ENCODE measurements around the gene BAZ1B.

BAZ1B gene, protein sequence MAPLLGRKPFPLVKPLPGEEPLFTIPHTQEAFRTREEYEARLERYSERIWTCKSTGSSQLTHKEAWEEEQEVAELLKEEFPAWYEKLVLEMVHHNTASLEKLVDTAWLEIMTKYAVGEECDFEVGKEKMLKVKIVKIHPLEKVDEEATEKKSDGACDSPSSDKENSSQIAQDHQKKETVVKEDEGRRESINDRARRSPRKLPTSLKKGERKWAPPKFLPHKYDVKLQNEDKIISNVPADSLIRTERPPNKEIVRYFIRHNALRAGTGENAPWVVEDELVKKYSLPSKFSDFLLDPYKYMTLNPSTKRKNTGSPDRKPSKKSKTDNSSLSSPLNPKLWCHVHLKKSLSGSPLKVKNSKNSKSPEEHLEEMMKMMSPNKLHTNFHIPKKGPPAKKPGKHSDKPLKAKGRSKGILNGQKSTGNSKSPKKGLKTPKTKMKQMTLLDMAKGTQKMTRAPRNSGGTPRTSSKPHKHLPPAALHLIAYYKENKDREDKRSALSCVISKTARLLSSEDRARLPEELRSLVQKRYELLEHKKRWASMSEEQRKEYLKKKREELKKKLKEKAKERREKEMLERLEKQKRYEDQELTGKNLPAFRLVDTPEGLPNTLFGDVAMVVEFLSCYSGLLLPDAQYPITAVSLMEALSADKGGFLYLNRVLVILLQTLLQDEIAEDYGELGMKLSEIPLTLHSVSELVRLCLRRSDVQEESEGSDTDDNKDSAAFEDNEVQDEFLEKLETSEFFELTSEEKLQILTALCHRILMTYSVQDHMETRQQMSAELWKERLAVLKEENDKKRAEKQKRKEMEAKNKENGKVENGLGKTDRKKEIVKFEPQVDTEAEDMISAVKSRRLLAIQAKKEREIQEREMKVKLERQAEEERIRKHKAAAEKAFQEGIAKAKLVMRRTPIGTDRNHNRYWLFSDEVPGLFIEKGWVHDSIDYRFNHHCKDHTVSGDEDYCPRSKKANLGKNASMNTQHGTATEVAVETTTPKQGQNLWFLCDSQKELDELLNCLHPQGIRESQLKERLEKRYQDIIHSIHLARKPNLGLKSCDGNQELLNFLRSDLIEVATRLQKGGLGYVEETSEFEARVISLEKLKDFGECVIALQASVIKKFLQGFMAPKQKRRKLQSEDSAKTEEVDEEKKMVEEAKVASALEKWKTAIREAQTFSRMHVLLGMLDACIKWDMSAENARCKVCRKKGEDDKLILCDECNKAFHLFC (N-terminal part only)

DNA sequence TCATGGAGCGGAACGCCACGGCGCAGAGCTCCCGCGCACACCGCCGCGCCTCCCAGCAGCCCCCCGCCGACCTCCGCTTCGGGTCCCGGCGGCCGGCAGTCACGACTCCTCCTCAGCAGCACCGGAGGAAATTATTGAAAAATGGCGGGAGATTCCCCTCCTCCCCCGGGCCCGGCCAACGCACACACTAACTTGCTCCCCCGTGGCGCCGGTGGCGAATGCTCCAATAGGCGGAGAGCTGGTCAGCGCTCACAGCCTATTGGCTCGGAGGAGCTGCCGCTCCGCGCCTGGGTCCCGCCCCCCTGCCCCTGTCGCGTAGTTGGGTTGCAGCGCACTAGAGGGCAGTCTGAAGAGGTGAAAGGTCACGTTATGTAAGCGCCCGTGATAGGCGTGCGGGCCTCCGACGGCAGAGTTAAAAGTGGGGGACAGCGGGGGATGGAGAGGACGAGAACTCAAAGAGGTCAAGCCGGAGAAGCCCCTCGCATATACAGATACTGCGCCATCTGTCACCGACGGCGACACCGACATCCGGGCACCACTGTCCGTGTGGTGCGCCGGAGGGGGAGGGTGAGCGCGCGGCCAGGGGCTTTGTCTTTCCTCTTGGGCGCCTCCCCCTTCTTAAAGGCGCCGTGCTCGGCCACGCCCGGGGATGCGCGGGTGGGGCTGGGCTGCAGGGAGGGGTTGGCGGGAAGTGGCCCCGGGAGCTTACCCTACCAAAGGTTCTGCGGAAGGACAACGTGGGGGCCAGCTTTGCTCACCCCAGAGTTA, at the start of gene BAZ1B:
Gene BAZ1B, minus strand, starts transcription at position 189 of the 768 bp plus-strand sequence. CDS start 360 bp downstream, outside the sequence.
- peak; percentile 94 for DNase-seq (ENCODE audit: insufficient read length, low spot score)
- TF ChIP-seq, protein P1, sequence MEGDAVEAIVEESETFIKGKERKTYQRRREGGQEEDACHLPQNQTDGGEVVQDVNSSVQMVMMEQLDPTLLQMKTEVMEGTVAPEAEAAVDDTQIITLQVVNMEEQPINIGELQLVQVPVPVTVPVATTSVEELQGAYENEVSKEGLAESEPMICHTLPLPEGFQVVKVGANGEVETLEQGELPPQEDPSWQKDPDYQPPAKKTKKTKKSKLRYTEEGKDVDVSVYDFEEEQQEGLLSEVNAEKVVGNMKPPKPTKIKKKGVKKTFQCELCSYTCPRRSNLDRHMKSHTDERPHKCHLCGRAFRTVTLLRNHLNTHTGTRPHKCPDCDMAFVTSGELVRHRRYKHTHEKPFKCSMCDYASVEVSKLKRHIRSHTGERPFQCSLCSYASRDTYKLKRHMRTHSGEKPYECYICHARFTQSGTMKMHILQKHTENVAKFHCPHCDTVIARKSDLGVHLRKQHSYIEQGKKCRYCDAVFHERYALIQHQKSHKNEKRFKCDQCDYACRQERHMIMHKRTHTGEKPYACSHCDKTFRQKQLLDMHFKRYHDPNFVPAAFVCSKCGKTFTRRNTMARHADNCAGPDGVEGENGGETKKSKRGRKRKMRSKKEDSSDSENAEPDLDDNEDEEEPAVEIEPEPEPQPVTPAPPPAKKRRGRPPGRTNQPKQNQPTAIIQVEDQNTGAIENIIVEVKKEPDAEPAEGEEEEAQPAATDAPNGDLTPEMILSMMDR (IDR thresholded peaks at IDR 0.05; ENCODE audit: insufficient read depth, missing control alignments) = no peak
- no peak for FAIRE-seq

DNA sequence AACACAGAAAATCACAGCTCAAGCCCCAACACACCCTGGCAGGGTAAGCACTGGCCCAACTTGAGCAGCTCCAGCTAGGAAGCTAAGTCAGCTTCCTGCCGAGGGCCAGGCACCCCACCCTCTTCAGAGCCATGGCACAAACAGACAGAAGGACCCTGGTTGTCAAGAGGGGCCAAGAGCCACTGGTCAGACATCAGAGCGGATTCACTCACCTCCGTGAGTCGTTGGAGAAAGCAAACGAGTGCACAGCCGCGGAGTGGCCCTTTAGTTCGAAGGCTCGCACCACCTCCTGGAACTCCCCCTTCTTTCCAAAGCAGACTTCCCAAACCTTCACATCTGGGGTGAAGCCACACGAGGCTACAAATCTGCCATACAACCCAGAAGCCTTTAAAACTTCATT, 48.9 kb upstream of the BAZ1B start:
- DNase-seq (ENCODE audit: insufficient read length, low spot score) (no peak), FAIRE-seq (no peak)
- TF ChIP-seq, protein P1 (IDR thresholded peaks at IDR 0.05; ENCODE audit: insufficient read depth, missing control alignments) = no peak

DNA sequence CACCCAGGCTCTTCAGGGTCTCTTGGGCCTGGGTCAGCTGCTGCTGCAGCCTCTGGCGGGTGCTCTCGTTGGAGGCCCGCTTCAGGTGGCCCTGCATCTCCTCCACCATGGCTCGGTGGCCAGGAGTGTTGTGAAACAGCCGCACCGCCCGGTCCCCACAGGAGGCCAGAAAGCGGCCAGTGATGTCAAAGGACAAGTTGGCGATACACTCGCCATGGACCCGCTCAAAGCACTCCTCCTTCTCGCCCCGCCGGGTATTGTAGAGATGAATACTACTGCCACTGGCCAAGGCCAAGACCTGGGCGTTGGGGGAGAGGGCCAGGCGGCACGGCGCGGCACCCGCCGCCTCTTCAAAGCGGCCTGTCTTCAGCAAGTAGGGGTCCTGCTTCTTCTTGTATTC, 48.4 kb upstream of the BAZ1B start:
- no peak for FAIRE-seq
- TF ChIP-seq, protein P1 (IDR thresholded peaks at IDR 0.05; ENCODE audit: insufficient read depth, missing control alignments) = no peak
- DNase-seq (ENCODE audit: insufficient read length, low spot score) = no peak

DNA sequence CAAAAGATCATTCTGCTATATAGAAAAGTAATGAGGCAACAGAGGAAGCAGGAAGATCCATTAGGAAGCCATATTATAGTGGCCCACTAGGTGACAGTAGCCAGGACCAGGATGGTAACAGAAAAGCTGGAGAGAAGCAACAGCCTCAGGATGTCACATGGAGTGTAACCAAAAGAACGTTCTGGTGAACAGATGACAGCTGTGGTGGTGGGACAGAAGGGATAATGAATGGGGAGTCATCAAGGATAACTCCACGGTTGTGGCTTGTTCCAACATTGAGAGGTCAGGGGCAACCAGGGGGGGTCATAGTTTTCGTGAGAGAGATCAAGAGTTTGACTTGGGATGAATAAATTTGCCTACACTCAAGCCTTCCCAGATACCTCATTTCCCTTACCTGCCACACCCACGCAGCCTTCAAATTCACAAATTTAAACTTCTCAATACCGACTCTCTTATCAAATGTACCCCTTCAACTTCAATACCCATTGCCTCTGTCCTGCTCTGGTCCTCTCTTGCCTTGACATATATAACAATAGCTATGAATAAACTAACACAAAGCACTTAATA, 47.0 kb upstream of the BAZ1B start:
- DNase-seq (ENCODE audit: insufficient read length, low spot score) (no peak), FAIRE-seq (no peak)
- TF ChIP-seq, protein P1 (IDR thresholded peaks at IDR 0.05; ENCODE audit: insufficient read depth, missing control alignments) = no peak

DNA sequence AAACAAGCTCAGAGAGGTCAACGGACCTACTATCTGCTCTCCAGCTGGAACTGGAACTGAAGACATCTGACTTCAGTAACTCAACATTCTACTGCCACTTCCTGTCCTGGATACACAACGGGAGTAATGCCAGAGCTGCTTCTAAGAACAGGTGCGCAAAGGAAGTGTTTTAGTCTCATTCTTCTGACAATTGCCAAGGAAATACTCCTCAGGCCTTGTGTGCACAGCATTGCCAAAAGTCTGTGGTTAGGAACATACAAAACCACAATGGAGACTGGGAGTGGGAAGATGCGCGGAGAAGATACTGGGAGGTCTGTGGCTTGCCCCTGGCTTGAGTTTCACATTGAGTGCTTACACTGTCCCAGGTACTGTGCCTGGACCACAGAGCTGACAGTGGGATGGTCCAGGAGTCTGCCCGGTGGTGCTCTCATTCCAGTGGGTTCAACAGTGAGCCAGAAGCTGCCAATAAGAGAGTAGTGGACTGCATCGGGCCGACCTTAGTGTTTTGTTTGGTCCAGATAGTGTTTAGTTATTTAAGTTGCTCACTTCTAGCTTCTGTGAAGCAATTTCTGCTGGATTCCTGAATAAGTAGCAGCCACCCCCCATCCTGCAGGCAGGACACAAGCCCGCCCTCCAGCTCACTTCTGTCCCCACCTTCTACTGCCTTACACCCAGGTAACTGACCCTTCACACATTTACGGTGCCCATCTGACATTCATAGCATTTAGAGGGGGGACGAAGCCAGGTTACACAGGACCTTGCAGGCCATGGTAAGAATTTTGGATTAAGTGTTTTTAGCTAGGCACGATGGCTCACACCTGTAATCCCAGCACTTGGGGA, 46.0 kb upstream of the BAZ1B start:
- DNase-seq (ENCODE audit: insufficient read length, low spot score) = no peak
- no peak for FAIRE-seq
- TF ChIP-seq, protein P1 (IDR thresholded peaks at IDR 0.05; ENCODE audit: insufficient read depth, missing control alignments) = no peak

Data from D721Med (cell line).